ENCODE data around the gene SHISA5. TPM values are rescaled to one million over a fixed set of nuclear protein-coding genes. Genes with fewer than 3 reads are reported as not detected.

The SHISA5 gene
- total and polyA plus RNA-seq, 2 of the 8 experiments (the other 6 are each of a cell fraction or from before 2014, with no cell fraction given) = 196 to 315 TPM

DNA sequence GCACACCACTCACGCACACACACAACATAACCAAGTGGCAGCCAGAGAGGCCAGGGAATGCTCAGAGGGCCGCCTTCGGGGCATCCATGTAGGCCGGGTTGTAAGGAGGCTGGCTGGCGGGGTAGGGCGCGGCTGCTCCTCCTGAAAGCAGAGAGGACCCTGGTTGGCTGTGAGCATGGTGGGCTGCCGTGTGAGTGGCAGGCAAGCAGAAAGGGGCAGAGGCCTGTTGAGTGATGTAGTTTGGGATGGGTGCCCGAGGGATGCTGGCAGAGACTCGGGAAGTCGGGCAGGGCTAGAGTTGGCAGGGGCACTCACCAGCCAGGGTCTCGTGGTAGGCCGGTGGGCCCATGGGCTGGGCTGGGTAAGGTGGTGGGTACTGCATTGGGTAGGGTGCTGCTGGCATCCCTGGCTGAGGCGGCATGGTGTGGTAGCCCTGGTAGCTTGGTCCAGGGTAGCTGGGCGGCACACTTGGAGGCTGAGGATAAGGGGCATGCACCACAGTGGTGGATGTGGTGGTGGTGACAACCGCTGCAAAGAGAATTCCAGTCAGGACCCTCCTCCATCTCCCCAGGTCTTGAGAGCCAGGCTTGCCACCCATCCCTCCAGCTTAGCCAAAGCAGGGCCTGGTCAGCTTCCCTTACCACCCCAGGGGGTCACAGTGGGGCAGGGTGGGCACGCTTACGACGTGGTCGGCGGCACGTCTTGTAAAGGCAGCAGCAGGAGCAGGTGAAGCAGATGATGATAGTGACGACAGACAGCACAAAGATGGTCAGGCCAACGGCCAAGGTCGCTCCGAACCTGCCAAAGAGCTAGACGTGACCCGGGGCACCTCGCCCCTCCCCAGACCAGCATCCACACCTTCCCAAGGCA lies 34.7 kb downstream of the SHISA5 start (continued):
- TF ChIP-seq HDAC2 (IDR thresholded peaks at IDR 0.05; ENCODE audit: borderline replicate concordance in 1 of 2, low read depth in 2 of 2, low read length in 2 of 2) (no peak), FOSL1 (IDR thresholded peaks at IDR 0.05; ENCODE audit: insufficient read depth, low read depth, low read length) (no peak), ZNF274 (IDR thresholded peaks at IDR 0.05; ENCODE audit: borderline replicate concordance, extremely low read depth, low read length) (no peak), POLR2AphosphoS5 (IDR thresholded peaks at IDR 0.05; ENCODE audit: low read depth, low read length) (no peak), EP300 (IDR thresholded peaks at IDR 0.05; ENCODE audit: borderline replicate concordance in 1 of 2, low read depth in 2 of 2, low read length in 2 of 2) (no peak), SP4 (IDR thresholded peaks at IDR 0.05; ENCODE audit: low read length) (no peak)

Data from H1 (cell line).